Right lobe of liver (tissue), 5 donors: ENCODE data around the gene TMEM50B. TPM values are rescaled to one million over a fixed set of nuclear protein-coding genes. Genes with fewer than 3 reads are reported as not detected.

ENCODE experiments used
- total RNA-seq, 6 experiments: library from RNA; depleted of rRNA in 2 of 6; stranded (reverse); fragments of >200 nt in 2 of 6; fragmentation: NEBNext Ultra II Directional in 3 of 6; extraction: Animal tissue kit (Norgen Biotek cat#: 25700) in 3 of 6; gene quantifications; one replicate each; pipeline versions ENCODE4 v1.1.0 to v1.2.4, GENCODE V29; 2016 to 2023
- donor health status: DM: no; HTN: no; CAD: no.
- donor health status: DM: no; HTN: no; CAD: no.
- donor health status: DM: no; HTN: yes; CAD: no.
- donor health status: DM: no; HTN: yes; CAD: no.

The TMEM50B gene
- total RNA-seq, 6 experiments from 2014 or later = 13.0 to 35.4 (median 20.2) TPM

Other genes with a start within 250 kb of the TMEM50B start
- 10 to 100 TPM; 10.5 to 24.2 (median 20.3) TPM for gene IL10RB, start 213.6 kb downstream of the TMEM50B start, total RNA-seq
- 10 to 100 TPM; 31.6 to 68.2 (median 48.6) TPM for gene IFNAR1, start 155.0 kb downstream of the TMEM50B start, total RNA-seq
- gene IFNGR2, start 76.6 kb downstream of the TMEM50B start, total RNA-seq = 10 to 100 TPM; 16.0 to 39.1 (median 27.8) TPM
- gene DNAJC28, start 11.7 kb upstream of the TMEM50B start, total RNA-seq = 1 to 10 TPM; 1.7 to 2.7 (median 1.9) TPM
- 10 to 100 TPM; 23.0 to 93.5 (median 39.3) TPM for gene GART, start 62.1 kb upstream of the TMEM50B start, total RNA-seq
- 100 to 1,000 TPM in 4 of 6 experiments, 10 to 100 TPM in 2; 86.7 to 212 (median 113) TPM for gene SON, start 63.1 kb upstream of the TMEM50B start, total RNA-seq
- 10 to 100 TPM in 2 of 6 experiments, 1 to 10 TPM in 4; 6.0 to 13.7 (median 8.4) TPM for gene DONSON, start 108.7 kb upstream of the TMEM50B start, total RNA-seq
- 10 to 100 TPM in 4 of 6 experiments, 1 to 10 TPM in 2; 9.7 to 16.3 (median 13.2) TPM for gene CRYZL1, start 161.8 kb upstream of the TMEM50B start, total RNA-seq
- 10 to 100 TPM; 27.8 to 63.1 (median 33.8) TPM for gene ITSN1, start 162.5 kb upstream of the TMEM50B start, total RNA-seq